ENCODE results near the gene OAS3.
"Not testable (repeated sequence)": the region's sequence is repeated elsewhere in the genome, so short reads cannot be mapped to it uniquely, and the experiment has no call there.

OAS3 gene

GRCh38 chr12:112927475-112927874, 10.8 kb upstream of the OAS3 start:
- DNase-seq: no peak

- no peak for DNase-seq
Observed at GRCh38 chr12:112927925-112928324, 10.3 kb upstream of the OAS3 start.

- no peak for DNase-seq
Observed at GRCh38 chr12:112928978-112929377, 9.3 kb upstream of the OAS3 start.

- no peak for DNase-seq
Observed at GRCh38 chr12:112929715-112930114, 8.6 kb upstream of the OAS3 start.

GRCh38 chr12:112930350-112930749, 7.9 kb upstream of the OAS3 start:
- DNase-seq: no peak

GRCh38 chr12:112932485-112933128, 5.7 kb upstream of the OAS3 start:
- no peak for DNase-seq

- no peak for DNase-seq
Observed at GRCh38 chr12:112933129-112933505, 5.2 kb upstream of the OAS3 start.

- DNase-seq: no peak
Observed at GRCh38 chr12:112936264-112936663, 2.0 kb upstream of the OAS3 start.

GRCh38 chr12:112936927-112937326, 1.3 kb upstream of the OAS3 start:
- DNase-seq: no peak

- DNase-seq: no peak
Observed at GRCh38 chr12:112938751-112939150, 477 bp downstream of the OAS3 start.

GRCh38 chr12:112939761-112940381, 1.6 kb downstream of the OAS3 start:
- no peak for DNase-seq

- DNase-seq: no peak
Observed at GRCh38 chr12:112941528-112942335, 3.5 kb downstream of the OAS3 start.

GRCh38 chr12:112942572-112942971, 4.3 kb downstream of the OAS3 start:
- DNase-seq: no peak

- DNase-seq: no peak
Observed at GRCh38 chr12:112944024-112944690, 5.9 kb downstream of the OAS3 start.

GRCh38 chr12:112945515-112945914, 7.2 kb downstream of the OAS3 start:
- no peak for DNase-seq

GRCh38 chr12:112946236-112947000, 8.1 kb downstream of the OAS3 start:
- no peak for DNase-seq

GRCh38 chr12:112947314-112947713, 9.0 kb downstream of the OAS3 start:
- DNase-seq: no peak

- DNase-seq: no peak
Observed at GRCh38 chr12:112947761-112948160, 9.5 kb downstream of the OAS3 start.

- DNase-seq: no peak
Observed at GRCh38 chr12:112948806-112949205, 10.5 kb downstream of the OAS3 start.

- no peak for DNase-seq
Observed at GRCh38 chr12:112950701-112951100, 12.4 kb downstream of the OAS3 start.

- DNase-seq: not testable (repeated sequence)
Observed at GRCh38 chr12:112957125-112957524, 18.9 kb downstream of the OAS3 start.

- no peak for DNase-seq
Observed at GRCh38 chr12:112961074-112961473, 22.8 kb downstream of the OAS3 start.

GRCh38 chr12:112961536-112961935, 23.3 kb downstream of the OAS3 start:
- no peak for DNase-seq

Measured in hematopoietic multipotent progenitor cell treated with erythropoietin and hydrocortisone succinate and interleukin-3 and kit ligand, for 4 days (in vitro differentiated cells).